GM12891 (cell line): Measurements from ENCODE around the gene OR6S1.
"Not testable (repeated sequence)": the region's sequence is repeated elsewhere in the genome, so short reads cannot be mapped to it uniquely, and the experiment has no call there.

ENCODE experiments used
- DNase-seq: peaks from one replicate; pipeline ENCODE4 v3.0.0; 2011; ENCODE audit warnings: low spot score; ENCODE audit not compliant: insufficient read length
- FAIRE-seq: peaks from 2 replicates; lab custom pipeline; 2011; peaks lifted over from hg19 to GRCh38; lab: Jason Lieb, UNC
- PAX5 ChIP-seq: IDR thresholded peaks from 2 replicates; pipeline ENCODE4 v1.6.1; 2011; ENCODE audit warnings: low read length, moderate library complexity, mild to moderate bottlenecking; ENCODE audit not compliant: insufficient read depth, severe bottlenecking
- POLR2A ChIP-seq: IDR thresholded peaks from 2 replicates; pipeline ENCODE4 v1.6.1; 2011; ENCODE audit warnings: low read depth, low read length, control low read depth
- POLR2AphosphoS5 ChIP-seq: IDR thresholded peaks from 2 replicates; pipeline ENCODE4 v1.6.1; 2011; ENCODE audit warnings: low read depth, low read length, control low read depth
- POU2F2 ChIP-seq: IDR thresholded peaks from 2 replicates; pipeline ENCODE4 v1.6.1; 2011; ENCODE audit warnings: low read depth, mild to moderate bottlenecking, control low read depth, low read length, moderate library complexity
- SPI1 ChIP-seq: IDR thresholded peaks from 2 replicates; pipeline ENCODE4 v1.6.1; 2011; ENCODE audit warnings: low read depth, low read length, control low read depth
- TAF1 ChIP-seq: IDR thresholded peaks from 2 replicates; pipeline ENCODE4 v1.6.1; 2011; ENCODE audit warnings: low read depth, low read length, control low read depth

Gene OR6S1

GRCh38 chr14:20624495-20625070 lies 16.9 kb downstream of the OR6S1 start:
- TF ChIP-seq TAF1 = no peak
- no peak for TF ChIP-seq SPI1
- no peak for TF ChIP-seq PAX5
- no peak for TF ChIP-seq POLR2A
- no peak for TF ChIP-seq POLR2AphosphoS5
- no peak for TF ChIP-seq POU2F2
- DNase-seq (no peak), FAIRE-seq (peak; percentile 79)

- FAIRE-seq (peak; percentile 38), DNase-seq (no peak)
- TF ChIP-seq SPI1 = peak; percentile 35
- no peak for TF ChIP-seq POLR2A
Measured at GRCh38 chr14:20623798-20624197, 17.7 kb downstream of the OR6S1 start.

- FAIRE-seq = no peak
- DNase-seq = no peak
- TF ChIP-seq PAX5 (no peak), POLR2A (no peak), POLR2AphosphoS5 (no peak), POU2F2 (no peak), SPI1 (no peak), TAF1 (no peak)
Measured at GRCh38 chr14:20622816-20623291, 18.6 kb downstream of the OR6S1 start.

- FAIRE-seq = no peak
- TF ChIP-seq SPI1 = no peak
- TF ChIP-seq POLR2A = no peak
- no peak for TF ChIP-seq PAX5
- TF ChIP-seq TAF1 = no peak
- DNase-seq = no peak
Measured at GRCh38 chr14:20620798-20621478, 20.6 kb downstream of the OR6S1 start.

GRCh38 chr14:20619688-20620087 lies 21.8 kb downstream of the OR6S1 start:
- not testable (repeated sequence) for DNase-seq, FAIRE-seq

GRCh38 chr14:20618271-20618749 lies 23.2 kb downstream of the OR6S1 start:
- TF ChIP-seq POLR2A (no peak), TAF1 (no peak), SPI1 (no peak), PAX5 (no peak), POLR2AphosphoS5 (no peak), POU2F2 (no peak)
- FAIRE-seq (peak; percentile 26), DNase-seq (no peak)

GRCh38 chr14:20617138-20618003 lies 24.1 kb downstream of the OR6S1 start:
- DNase-seq (no peak), FAIRE-seq (no peak)
- TF ChIP-seq POLR2AphosphoS5 (0 out of 2 replicates have a peak, but pooled peaks have one; percentile 21), SPI1 (no peak), POLR2A (peak; percentile 49; the same call in 1 of the 2 replicates), TAF1 (no peak), POU2F2 (no peak), PAX5 (no peak)

GRCh38 chr14:20615996-20616395 lies 25.5 kb downstream of the OR6S1 start:
- DNase-seq (no peak), FAIRE-seq (no peak)
- TF ChIP-seq SPI1 (no peak), TAF1 (no peak), PAX5 (no peak), POLR2AphosphoS5 (no peak), POLR2A (no peak), POU2F2 (no peak)

GRCh38 chr14:20614038-20614840 lies 27.3 kb downstream of the OR6S1 start:
- DNase-seq = no peak
- no peak for TF ChIP-seq SPI1
- no peak for TF ChIP-seq POU2F2
- TF ChIP-seq POLR2A = no peak
- no peak for TF ChIP-seq POLR2AphosphoS5
- no peak for FAIRE-seq
